Activated CD8-positive, alpha-beta T cell treated with anti-CD3 and anti-CD28 coated beads, Interleukin-2, amount 10 ng/mL, durations not matched to agents 7 days and 5 days (primary cell): ENCODE data around the gene TNRC6C. TPM values are rescaled to one million over a fixed set of nuclear protein-coding genes. Genes with fewer than 3 reads are reported as not detected.

Experiments
- total RNA-seq, 2 experiments: library from RNA; stranded (reverse); gene quantifications; one replicate each; pipeline ENCODE4 v1.2.3, GENCODE V29; 2021

The TNRC6C gene
- total RNA-seq, 2 experiments from 2014 or later = 33.3 to 36.2 TPM

Other genes starting within 250 kb of the TNRC6C start
- gene TMC6, start 170.1 kb downstream of the TNRC6C start, total RNA-seq = 100 to 1,000 TPM; 407 to 476 TPM
- gene TMC8, start 172.1 kb downstream of the TNRC6C start, total RNA-seq = 100 to 1,000 TPM; 258 to 278 TPM
- not detected for gene C17orf99, start 187.7 kb downstream of the TNRC6C start, total RNA-seq
- 10 to 100 TPM; 41.1 to 44.3 TPM for gene SYNGR2, start 209.9 kb downstream of the TNRC6C start, total RNA-seq
- 100 to 1,000 TPM; 139 to 142 TPM for gene TK1, start 228.3 kb downstream of the TNRC6C start, total RNA-seq
- gene AFMID, start 228.7 kb downstream of the TNRC6C start, total RNA-seq = 10 to 100 TPM; 17.7 to 20.7 TPM